Measurements from ENCODE around the gene ALDH5A1. TPM values are rescaled to one million over a fixed set of nuclear protein-coding genes. Genes with fewer than 3 reads are reported as not detected.

Gene ALDH5A1
- total RNA-seq, 2 donors from 2014 or later, result 4.4 to 8.2 TPM

DNA sequence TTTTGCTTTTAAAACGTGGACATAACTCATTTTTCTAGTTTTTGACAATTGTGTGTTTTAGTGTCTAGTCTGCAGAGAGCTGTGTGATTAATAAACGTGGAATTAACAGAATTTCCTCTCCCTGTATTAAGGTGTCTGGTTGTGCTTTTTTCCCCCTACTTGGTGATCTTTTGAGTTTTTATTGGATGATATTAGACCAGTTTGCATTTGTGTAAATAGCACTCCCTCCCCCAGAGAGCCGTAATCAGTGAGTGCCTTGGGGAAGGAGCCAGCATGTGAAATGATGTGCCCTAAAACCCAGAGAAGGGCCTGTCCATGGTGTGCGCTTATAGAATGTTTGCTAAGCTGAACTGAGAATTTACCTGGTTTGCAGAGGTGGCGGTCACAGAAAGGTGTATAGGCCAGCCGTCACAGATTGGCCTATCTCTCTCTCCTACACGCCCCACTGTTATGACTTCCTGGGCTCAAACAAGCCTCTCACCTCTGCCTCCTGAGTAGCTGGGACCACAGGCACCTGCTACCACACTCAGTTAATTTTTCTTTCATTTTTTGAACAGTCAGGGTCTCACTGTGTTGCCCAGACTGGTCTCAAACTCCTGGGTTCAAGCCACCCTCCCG lies 42.4 kb downstream of the ALDH5A1 start:
- peaks cover 0 to 4% of the 10 kb centered on the region in 2 donors for H3K36me3 ChIP-seq (replicated peaks in 1 of 2; ENCODE audit: insufficient read depth in 1 of 2, low read depth in 2 of 2)
- H3K27ac ChIP-seq, result no peak overlapping the region
- H3K9me3 ChIP-seq, result no peaks in the 10 kb centered on the region
- H3K27me3 ChIP-seq, result no peaks in the 10 kb centered on the region
- no peaks in the 10 kb centered on the region for H3K4me1 ChIP-seq
- intact Hi-C loops (cut with DNase I), result no loop called here
- 84 to 86% methylated on average over 8 of the region's 8 CpGs for WGBS, 2 donors
- no peak overlapping the region for H3K4me3 ChIP-seq
- no peak for DNase-seq
- ATAC-seq, result no peak
- TF ChIP-seq, protein P1, sequence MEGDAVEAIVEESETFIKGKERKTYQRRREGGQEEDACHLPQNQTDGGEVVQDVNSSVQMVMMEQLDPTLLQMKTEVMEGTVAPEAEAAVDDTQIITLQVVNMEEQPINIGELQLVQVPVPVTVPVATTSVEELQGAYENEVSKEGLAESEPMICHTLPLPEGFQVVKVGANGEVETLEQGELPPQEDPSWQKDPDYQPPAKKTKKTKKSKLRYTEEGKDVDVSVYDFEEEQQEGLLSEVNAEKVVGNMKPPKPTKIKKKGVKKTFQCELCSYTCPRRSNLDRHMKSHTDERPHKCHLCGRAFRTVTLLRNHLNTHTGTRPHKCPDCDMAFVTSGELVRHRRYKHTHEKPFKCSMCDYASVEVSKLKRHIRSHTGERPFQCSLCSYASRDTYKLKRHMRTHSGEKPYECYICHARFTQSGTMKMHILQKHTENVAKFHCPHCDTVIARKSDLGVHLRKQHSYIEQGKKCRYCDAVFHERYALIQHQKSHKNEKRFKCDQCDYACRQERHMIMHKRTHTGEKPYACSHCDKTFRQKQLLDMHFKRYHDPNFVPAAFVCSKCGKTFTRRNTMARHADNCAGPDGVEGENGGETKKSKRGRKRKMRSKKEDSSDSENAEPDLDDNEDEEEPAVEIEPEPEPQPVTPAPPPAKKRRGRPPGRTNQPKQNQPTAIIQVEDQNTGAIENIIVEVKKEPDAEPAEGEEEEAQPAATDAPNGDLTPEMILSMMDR (IDR thresholded peaks at IDR 0.05), result no peak
- TF ChIP-seq POLR2A (IDR thresholded peaks at IDR 0.05), result no peak

DNA sequence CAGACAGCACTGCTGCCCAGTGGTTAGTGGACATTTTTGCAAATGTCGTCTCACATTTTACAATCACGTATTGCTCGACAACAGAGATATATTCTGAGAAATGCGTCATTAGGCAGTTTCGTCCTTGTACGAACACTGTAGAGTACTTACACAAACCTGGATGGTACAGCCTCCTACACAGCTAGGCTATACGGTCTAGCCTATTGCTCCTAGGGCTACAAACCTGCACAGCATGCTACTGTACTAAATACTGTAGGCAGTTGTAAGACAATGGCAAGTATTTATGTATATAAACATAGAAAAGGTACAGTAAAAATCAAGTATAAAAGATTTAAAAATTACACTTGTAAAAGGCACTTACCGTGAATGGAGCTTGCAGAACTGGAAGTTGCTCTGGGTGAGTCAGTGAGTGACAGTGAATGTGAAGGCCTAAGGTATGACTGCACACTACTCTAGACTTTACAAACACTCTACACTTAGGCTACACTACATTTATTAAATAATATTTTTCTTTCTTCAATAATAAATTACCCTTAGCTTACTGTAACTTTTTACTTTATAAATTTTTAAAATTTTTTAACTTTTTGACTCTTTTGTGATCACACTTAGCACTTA lies 43.1 kb downstream of the ALDH5A1 start:
- 94 to 96% methylated on average over 8 of the region's 8 CpGs for WGBS, 2 donors
- Histone ChIP-seq H3K27ac (no peak overlapping the region), H3K36me3 (replicated peaks in 1 of 2; ENCODE audit: insufficient read depth in 1 of 2, low read depth in 2 of 2) (peaks cover 0 to 4% of the 10 kb centered on the region in 2 donors), H3K27me3 (no peaks in the 10 kb centered on the region), H3K4me3 (no peak overlapping the region), H3K4me1 (no peaks in the 10 kb centered on the region), H3K9me3 (no peaks in the 10 kb centered on the region)
- ATAC-seq (no peak), DNase-seq (no peak)
- intact Hi-C loops (cut with DNase I), result no loop called here
- no peak for TF ChIP-seq POLR2A (IDR thresholded peaks at IDR 0.05)
- TF ChIP-seq, protein P1 (IDR thresholded peaks at IDR 0.05), result no peak

DNA sequence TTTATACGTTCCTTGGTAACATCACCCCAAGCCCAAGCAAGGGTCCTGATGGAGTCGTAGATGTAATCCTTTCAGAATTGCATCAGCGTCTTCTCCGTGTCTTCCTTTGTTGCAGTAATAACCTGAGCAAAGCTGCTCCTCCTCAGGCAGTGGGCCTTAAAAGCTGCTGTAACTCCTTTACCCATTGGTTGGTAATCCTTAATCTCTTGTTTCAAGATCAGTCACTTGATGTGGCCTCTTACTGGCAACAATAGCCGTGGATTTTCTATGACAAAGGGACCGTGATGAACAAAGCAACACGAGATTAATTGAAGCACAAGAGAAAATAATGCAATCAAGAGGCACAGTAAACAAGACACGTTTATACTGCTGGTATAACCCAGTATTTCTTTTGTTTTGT lies 44.6 kb downstream of the ALDH5A1 start:
- TF ChIP-seq POLR2A (IDR thresholded peaks at IDR 0.05), result no peak
- intact Hi-C loops (cut with DNase I), result no loop called here
- Histone ChIP-seq H3K4me1 (no peaks in the 10 kb centered on the region), H3K27me3 (no peaks in the 10 kb centered on the region), H3K36me3 (replicated peaks in 1 of 2; ENCODE audit: insufficient read depth in 1 of 2, low read depth in 2 of 2) (no peaks in the 10 kb centered on the region), H3K27ac (no peak overlapping the region), H3K4me3 (no peak overlapping the region), H3K9me3 (no peaks in the 10 kb centered on the region)
- WGBS, 2 donors, result 78 to 84% methylated on average over 8 of the region's 8 CpGs
- no peak for DNase-seq
- no peak for ATAC-seq

DNA sequence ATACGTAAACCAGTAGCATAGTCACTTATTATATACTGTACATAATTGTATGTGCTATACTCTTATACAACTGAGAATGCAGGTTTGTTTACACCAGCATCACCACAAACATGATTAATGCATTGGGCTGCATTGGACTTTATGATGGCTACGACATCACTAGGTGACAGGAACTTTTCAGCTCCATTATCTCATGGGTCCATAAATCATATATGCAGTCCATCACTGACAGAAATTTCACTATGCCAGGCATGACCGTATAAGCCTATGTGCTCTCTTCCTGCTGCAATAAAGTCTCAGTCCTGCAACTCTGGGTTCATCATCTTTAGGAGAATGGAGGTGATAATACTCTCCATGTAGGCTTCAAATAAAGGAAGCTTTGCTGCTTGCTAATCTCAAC lies 45.4 kb downstream of the ALDH5A1 start:
- intact Hi-C loops (cut with DNase I), result no loop called here
- 91 to 93% methylated on average over 3 of the region's 3 CpGs for WGBS, 2 donors
- TF ChIP-seq, protein P1 (IDR thresholded peaks at IDR 0.05), result no peak
- no peak for TF ChIP-seq POLR2A (IDR thresholded peaks at IDR 0.05)
- no peaks in the 10 kb centered on the region for H3K27me3 ChIP-seq
- no peaks in the 10 kb centered on the region for H3K9me3 ChIP-seq
- no peaks in the 10 kb centered on the region for H3K36me3 ChIP-seq (replicated peaks in 1 of 2; ENCODE audit: insufficient read depth in 1 of 2, low read depth in 2 of 2)
- DNase-seq, result no peak
- H3K4me3 ChIP-seq, result no peak overlapping the region
- no peak for ATAC-seq
- H3K27ac ChIP-seq, result no peak overlapping the region
- no peaks in the 10 kb centered on the region for H3K4me1 ChIP-seq

DNA sequence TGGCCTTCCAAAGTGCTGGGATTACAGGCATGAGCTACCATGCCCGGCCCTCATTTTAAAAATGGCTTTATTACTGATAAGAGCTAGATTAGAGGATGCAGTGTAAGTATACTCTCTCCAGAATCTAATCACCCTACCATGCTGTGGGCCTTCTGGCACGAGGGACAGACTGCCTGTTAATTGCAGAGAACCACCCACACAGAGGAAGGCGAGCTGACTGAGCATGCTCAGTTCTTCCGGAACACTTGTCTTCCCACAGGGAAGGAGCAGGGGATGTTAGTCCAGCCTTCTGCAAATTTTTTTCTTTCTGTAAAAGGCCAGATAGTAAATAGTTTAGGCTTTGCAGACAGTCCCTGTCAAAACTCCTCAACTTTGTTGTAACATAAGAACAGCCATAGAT lies 48.9 kb downstream of the ALDH5A1 start:
- DNase-seq (no peak), ATAC-seq (no peak)
- Histone ChIP-seq H3K9me3 (no peaks in the 10 kb centered on the region), H3K27ac (no peak overlapping the region), H3K27me3 (no peaks in the 10 kb centered on the region), H3K4me1 (no peaks in the 10 kb centered on the region), H3K36me3 (replicated peaks in 1 of 2; ENCODE audit: insufficient read depth in 1 of 2, low read depth in 2 of 2) (no peaks in the 10 kb centered on the region), H3K4me3 (no peak overlapping the region)
- intact Hi-C loops (cut with DNase I), result no loop called here
- TF ChIP-seq, protein P1 (IDR thresholded peaks at IDR 0.05), result no peak
- no peak for TF ChIP-seq POLR2A (IDR thresholded peaks at IDR 0.05)
- 78 to 84% methylated on average over 4 of the region's 4 CpGs for WGBS, 2 donors

Data from body of pancreas (tissue), 4 donors.